Fibroblast of lung (primary cell): Measurements from ENCODE around the gene NEDD4L. TPM values are rescaled to one million over a fixed set of nuclear protein-coding genes. Genes with fewer than 3 reads are reported as not detected.
A peak's percentile ranks its signal among the peaks of the same experiment; 100 is the strongest.

Experiments
- DNase-seq, 2 donors: peaks; one replicate each; pipeline versions ENCODE4 v3.0.0 to v3.0.0-alpha.2; 2010; ENCODE audit warnings: low read depth in 2 of 2
- H2AFZ ChIP-seq: 2 replicates; pipeline ENCODE4 v1.5.1; 2012; ENCODE audit warnings: low read length, control low read depth, inconsistent platforms
- H3K27ac ChIP-seq: 2 replicates; pipeline ENCODE4 v1.5.1; 2011; ENCODE audit warnings: low read length, control low read depth; ENCODE audit not compliant: insufficient read depth
- H3K27me3 ChIP-seq: 2 replicates; pipeline ENCODE4 v1.5.1; 2011; ENCODE audit warnings: mild to moderate bottlenecking, low read length; ENCODE audit not compliant: control insufficient read depth, insufficient read depth
- H3K36me3 ChIP-seq: 2 replicates; pipeline ENCODE4 v1.5.1; 2011; ENCODE audit warnings: low read length; ENCODE audit not compliant: control insufficient read depth, insufficient read depth
- H3K4me1 ChIP-seq: 2 replicates; pipeline ENCODE4 v1.5.1; 2011; ENCODE audit warnings: low read length; ENCODE audit not compliant: control insufficient read depth, insufficient read depth; ENCODE audit errors: extremely low read depth
- H3K4me2 ChIP-seq: 2 replicates; pipeline ENCODE4 v1.5.1; 2011; ENCODE audit warnings: low read length, control low read depth; ENCODE audit not compliant: insufficient read depth; ENCODE audit errors: extremely low read depth
- H3K4me3 ChIP-seq, 4 experiments: fragments of 200-600 bp in 1 of 4; sonication (generic) in 1 of 4; replicated peaks in 1 of 4; 2 replicates each; pipeline ENCODE4 v1.5.1; 2011 to 2016; ENCODE audit warnings: low read length in 4 of 4, low read depth in 3 of 4, mild to moderate bottlenecking in 3 of 4, control low read depth in 2 of 4, inconsistent platforms in 1 of 4, mixed read lengths in 1 of 4; ENCODE audit not compliant: insufficient read depth in 1 of 4; ENCODE audit errors: control extremely low read depth in 1 of 4
- H3K79me2 ChIP-seq: 2 replicates; pipeline ENCODE4 v1.5.1; 2012; ENCODE audit warnings: mild to moderate bottlenecking, low read length, inconsistent platforms; ENCODE audit not compliant: control insufficient read depth, insufficient read depth
- H3K9ac ChIP-seq: 2 replicates; pipeline ENCODE4 v1.5.1; 2011; ENCODE audit warnings: mild to moderate bottlenecking, low read length, control low read depth; ENCODE audit not compliant: insufficient read depth
- H3K9me3 ChIP-seq: 2 replicates; pipeline ENCODE4 v1.5.1; 2012; ENCODE audit warnings: low read depth, low read length; ENCODE audit not compliant: control insufficient read depth, insufficient read depth
- H4K20me1 ChIP-seq: 2 replicates; pipeline ENCODE4 v1.5.1; 2011; ENCODE audit warnings: low read length; ENCODE audit not compliant: control insufficient read depth, insufficient read depth; ENCODE audit errors: extremely low read depth
- EZH2 ChIP-seq: IDR thresholded peaks from 2 replicates; pipeline ENCODE4 v1.5.1; 2012; ENCODE audit warnings: low read length, control low read depth, mild to moderate bottlenecking; ENCODE audit errors: missing control alignments
- polyA plus RNA-seq, 2 donors: library from polyadenylated mRNA; depleted of rRNA in 1 of 2; stranded (reverse) in 1 of 2; unstranded in 1 of 2; fragments of >200 nt; gene quantifications; 2 replicates each; pipeline ENCODE4 v1.2.1, GENCODE V29; 2011 to 2012; ENCODE audit warnings: missing spikeins in 1 of 2
- total RNA-seq: library from RNA; depleted of rRNA; stranded (reverse); fragments of >200 nt; gene quantifications from 2 replicates; pipeline ENCODE4 v1.2.1, GENCODE V29; 2014
- TF ChIP-seq, protein P1 (sequence below), 2 donors: IDR thresholded peaks in 1 of 2; conservative IDR thresholded peaks in 1 of 2; 1 replicate in 1 of 2; 2 replicates in 1 of 2; pipeline ENCODE4 v1.5.1; 2011 to 2012; ENCODE audit warnings: low read length in 2 of 2, control low read depth in 1 of 2, inconsistent platforms in 1 of 2, low read depth in 1 of 2, mild to moderate bottlenecking in 1 of 2

Gene NEDD4L
- total and polyA plus RNA-seq, 2 donors (not counting 1 experiment from before 2014, with no cell fraction given), result 5.5 to 18.7 TPM

DNA sequence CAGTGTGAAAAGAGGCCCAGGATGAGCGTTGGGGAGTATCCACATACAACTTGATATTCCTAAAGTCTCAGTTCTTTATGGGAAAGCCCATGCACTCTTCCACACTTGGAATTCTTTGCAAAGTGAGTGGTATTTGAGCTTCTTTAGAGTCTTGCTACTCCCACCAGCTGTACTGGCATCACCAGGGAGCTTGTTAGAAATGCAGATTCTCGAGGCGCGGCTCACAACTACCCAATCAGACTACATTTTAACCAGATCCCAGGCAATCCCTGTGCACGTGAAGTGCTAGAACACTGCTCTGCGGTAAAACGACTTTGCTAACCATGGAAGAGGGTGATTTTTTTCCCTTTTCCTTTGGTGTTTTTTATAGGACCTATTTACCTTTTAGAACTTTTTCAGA lies 184.7 kb downstream of the NEDD4L start:
- DNase-seq, result no peak
- no peak overlapping the region for H2AFZ ChIP-seq
- no peaks in the 10 kb centered on the region for H3K36me3 ChIP-seq
- H3K9me3 ChIP-seq, result no peaks in the 10 kb centered on the region
- no peak overlapping the region for H3K4me3 ChIP-seq
- H3K4me1 ChIP-seq, result peaks cover 8% of the 10 kb centered on the region
- H3K9ac ChIP-seq, result no peak overlapping the region
- H3K27me3 ChIP-seq, result no peaks in the 10 kb centered on the region
- H3K79me2 ChIP-seq, result no peaks in the 10 kb centered on the region
- H3K4me2 ChIP-seq, result no peak overlapping the region
- no peak overlapping the region for H3K27ac ChIP-seq
- no peaks in the 10 kb centered on the region for H4K20me1 ChIP-seq
- no peak for TF ChIP-seq EZH2
- TF ChIP-seq, protein P1, sequence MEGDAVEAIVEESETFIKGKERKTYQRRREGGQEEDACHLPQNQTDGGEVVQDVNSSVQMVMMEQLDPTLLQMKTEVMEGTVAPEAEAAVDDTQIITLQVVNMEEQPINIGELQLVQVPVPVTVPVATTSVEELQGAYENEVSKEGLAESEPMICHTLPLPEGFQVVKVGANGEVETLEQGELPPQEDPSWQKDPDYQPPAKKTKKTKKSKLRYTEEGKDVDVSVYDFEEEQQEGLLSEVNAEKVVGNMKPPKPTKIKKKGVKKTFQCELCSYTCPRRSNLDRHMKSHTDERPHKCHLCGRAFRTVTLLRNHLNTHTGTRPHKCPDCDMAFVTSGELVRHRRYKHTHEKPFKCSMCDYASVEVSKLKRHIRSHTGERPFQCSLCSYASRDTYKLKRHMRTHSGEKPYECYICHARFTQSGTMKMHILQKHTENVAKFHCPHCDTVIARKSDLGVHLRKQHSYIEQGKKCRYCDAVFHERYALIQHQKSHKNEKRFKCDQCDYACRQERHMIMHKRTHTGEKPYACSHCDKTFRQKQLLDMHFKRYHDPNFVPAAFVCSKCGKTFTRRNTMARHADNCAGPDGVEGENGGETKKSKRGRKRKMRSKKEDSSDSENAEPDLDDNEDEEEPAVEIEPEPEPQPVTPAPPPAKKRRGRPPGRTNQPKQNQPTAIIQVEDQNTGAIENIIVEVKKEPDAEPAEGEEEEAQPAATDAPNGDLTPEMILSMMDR (conservative IDR thresholded peaks at IDR 0.05 in 1 of 2, IDR thresholded peaks at IDR 0.05 in 1 of 2; ENCODE audit: low read depth in 1 of 2, low read length in 2 of 2), result no peak

DNA sequence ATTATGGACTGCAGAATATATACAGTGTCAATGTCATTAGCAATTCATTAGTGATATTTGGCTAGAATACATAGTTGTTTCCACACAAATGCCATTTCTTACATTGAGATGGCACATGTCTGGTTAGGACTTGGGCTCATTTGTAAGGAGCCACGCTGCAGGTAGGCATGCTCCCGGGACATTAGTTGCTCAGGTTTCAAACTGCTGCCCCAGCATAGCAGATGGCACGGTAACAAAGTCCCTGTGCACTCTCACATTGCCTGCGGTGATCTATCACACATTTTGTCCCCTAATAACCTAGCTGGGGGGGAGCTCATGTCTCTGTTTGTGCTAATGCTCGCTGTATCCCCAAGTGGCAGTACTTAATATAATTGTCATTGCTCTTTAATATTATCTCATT lies 185.1 kb downstream of the NEDD4L start:
- Histone ChIP-seq H3K4me3 (no peak overlapping the region), H3K4me1 (peaks cover 6% of the 10 kb centered on the region), H3K27ac (no peak overlapping the region), H3K27me3 (no peaks in the 10 kb centered on the region), H3K79me2 (no peaks in the 10 kb centered on the region), H3K36me3 (no peaks in the 10 kb centered on the region), H2AFZ (no peak overlapping the region), H3K4me2 (no peak overlapping the region), H3K9ac (no peak overlapping the region), H4K20me1 (no peaks in the 10 kb centered on the region), H3K9me3 (no peaks in the 10 kb centered on the region)
- no peak for DNase-seq
- TF ChIP-seq, protein P1 (conservative IDR thresholded peaks at IDR 0.05 in 1 of 2, IDR thresholded peaks at IDR 0.05 in 1 of 2; ENCODE audit: low read depth in 1 of 2, low read length in 2 of 2), result no peak
- TF ChIP-seq EZH2, result no peak

DNA sequence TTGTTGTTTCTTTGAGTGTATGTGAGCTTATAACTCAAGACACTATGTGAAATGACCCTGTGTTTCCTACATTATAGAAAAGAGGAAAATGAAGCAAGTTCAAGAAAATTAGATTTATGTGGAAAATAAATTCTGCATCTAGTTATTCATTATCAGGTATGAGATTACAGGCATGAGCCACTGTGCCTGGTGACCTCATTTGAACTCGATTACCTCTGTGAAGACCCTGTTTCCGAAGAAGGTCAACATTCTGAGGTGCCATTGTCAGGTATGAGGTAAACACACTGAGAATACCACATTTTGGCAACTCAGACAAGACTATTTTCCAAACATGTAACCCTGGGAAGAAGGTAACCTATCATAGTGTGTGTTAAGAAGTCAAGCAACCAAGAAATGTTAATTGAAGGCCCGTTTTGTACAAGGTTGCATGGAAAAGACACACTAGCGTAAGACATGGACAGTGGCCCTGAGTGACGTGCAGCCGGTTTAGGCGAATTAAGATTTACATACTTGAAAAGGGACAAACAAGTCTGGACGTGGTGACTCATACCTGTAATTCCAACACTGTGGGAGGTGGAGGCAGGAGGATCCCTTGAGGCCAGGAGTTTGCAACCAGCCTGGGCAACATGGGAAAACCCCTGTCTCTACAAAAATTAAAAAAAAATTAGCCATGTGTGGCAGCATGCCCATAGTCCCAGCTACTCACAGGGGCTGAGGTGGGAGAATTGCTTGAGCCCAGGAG lies 186.6 kb downstream of the NEDD4L start:
- Histone ChIP-seq H3K36me3 (no peaks in the 10 kb centered on the region), H3K79me2 (no peaks in the 10 kb centered on the region), H3K9ac (no peak overlapping the region), H3K4me1 (no peaks in the 10 kb centered on the region), H3K4me2 (no peak overlapping the region), H3K4me3 (no peak overlapping the region), H3K9me3 (no peaks in the 10 kb centered on the region), H3K27ac (no peak overlapping the region), H2AFZ (no peak overlapping the region), H4K20me1 (no peaks in the 10 kb centered on the region), H3K27me3 (no peaks in the 10 kb centered on the region)
- TF ChIP-seq, protein P1 (conservative IDR thresholded peaks at IDR 0.05 in 1 of 2, IDR thresholded peaks at IDR 0.05 in 1 of 2; ENCODE audit: low read depth in 1 of 2, low read length in 2 of 2), result no peak
- no peak for TF ChIP-seq EZH2
- peak in 1 of 2 donors; percentile 51 for DNase-seq
